Sigmoid colon (tissue), 4 donors: Measurements from ENCODE around the gene ZNF280B.

Source experiments
- CTCF ChIP-seq, 4 experiments: fragments of 450-650 bp in 3 of 4; fragments of 200-600 bp in 1 of 4; IDR thresholded peaks; one replicate each; pipeline ENCODE4 v1.5.1; 2016 to 2019; ENCODE audit warnings: antibody characterized with exemption in 4 of 4, mild to moderate bottlenecking in 3 of 4, moderate library complexity in 2 of 4
- EP300 ChIP-seq, 4 donors: sonication (generic); formaldehyde crosslinking; IDR thresholded peaks; one replicate each; pipeline ENCODE4 v1.6.1; 2017; ENCODE audit warnings: antibody characterized with exemption in 4 of 4
- POLR2A ChIP-seq, 2 donors: fragments of 450-650 bp; IDR thresholded peaks; one replicate each; pipeline ENCODE4 v1.6.1; 2016; ENCODE audit warnings: antibody characterized with exemption in 2 of 2, mild to moderate bottlenecking in 2 of 2, moderate library complexity in 2 of 2
- POLR2AphosphoS5 ChIP-seq, 4 donors: sonication (generic); formaldehyde crosslinking; IDR thresholded peaks; one replicate each; pipeline ENCODE4 v1.6.1; 2017; ENCODE audit warnings: antibody characterized with exemption in 4 of 4

DNA sequence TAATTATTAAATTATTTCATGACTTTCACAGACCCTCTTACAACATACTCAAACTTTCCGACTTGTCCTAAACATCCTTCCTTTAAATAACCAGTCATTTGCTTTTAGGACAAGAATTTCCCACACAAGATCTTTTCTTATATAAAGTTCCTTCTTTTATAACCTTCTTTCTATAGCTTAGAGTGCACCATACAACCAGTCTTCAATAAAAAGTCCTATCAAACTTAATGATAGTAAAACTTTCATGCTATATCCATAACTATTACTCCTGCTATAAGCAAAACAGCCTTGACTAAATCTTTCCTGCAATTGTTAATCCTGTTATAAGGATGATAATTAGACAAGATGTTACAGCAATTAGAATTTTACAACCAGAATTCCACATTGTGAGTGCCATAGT lies 47.4 kb downstream of the ZNF280B start:
- no peak for TF ChIP-seq EP300 (IDR thresholded peaks at IDR 0.05)
- TF ChIP-seq CTCF (IDR thresholded peaks at IDR 0.05): no peak
- TF ChIP-seq POLR2A (IDR thresholded peaks at IDR 0.05): no peak
- TF ChIP-seq POLR2AphosphoS5 (IDR thresholded peaks at IDR 0.05): no peak
